Loucy (cell line): ENCODE data around the gene XAB2.

Source experiments
- EZH2phosphoT487 ChIP-seq: fragments of 200-600 bp; IDR thresholded peaks from 2 replicates; pipeline ENCODE4 v1.6.1; 2018; ENCODE audit warnings: antibody characterized with exemption, mild to moderate bottlenecking, moderate library complexity, borderline replicate concordance
- TF ChIP-seq, protein P1 (sequence below): fragments of 200-600 bp; sonication (generic); conservative IDR thresholded peaks from 2 replicates; pipeline ENCODE4 v1.5.1; 2014; ENCODE audit warnings: mild to moderate bottlenecking, antibody characterized with exemption, low read length

DNA sequence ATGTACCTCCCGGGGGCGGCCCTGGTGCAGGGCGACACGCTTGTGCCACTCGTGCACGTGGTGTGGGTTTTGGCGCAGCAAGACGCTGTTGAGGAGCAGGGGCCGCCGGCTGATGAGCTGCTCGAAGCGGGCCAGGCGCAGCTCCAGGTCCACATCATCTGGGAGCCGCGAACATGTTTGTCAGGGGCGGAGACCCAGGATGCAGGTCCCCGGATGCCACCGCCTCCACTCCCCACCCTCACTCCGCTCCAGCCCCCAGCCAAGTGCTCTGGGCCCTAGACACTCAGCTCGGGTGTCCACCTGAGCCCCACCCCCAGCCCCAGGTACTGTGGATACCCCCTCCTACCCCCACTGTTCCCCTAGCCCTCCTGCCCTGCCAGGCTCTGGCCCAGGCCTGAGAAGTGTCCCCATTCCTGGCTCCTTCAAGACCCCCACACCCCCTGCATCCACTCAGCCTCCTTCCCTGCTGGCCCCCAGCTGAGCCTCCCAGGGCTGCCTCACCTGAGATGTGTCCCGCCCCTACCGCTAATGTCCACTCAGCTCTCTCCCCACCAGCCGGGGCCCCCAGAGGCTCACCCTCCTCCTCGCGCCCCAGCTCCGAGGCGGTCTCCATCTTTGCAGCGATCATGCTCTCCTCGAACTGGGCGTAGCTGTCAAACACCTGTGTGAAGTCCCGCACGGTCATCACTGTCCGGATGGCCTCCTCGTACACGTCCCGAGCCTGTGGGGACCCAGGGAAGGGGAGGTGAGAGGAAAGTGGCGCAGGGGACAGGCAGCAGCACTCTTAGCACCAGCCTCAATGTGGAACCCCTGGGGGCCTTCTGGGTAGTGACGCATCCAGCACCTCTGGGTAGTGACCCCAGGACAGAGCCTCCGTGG is 5.4 kb downstream of the XAB2 start:
- TF ChIP-seq, protein P1, sequence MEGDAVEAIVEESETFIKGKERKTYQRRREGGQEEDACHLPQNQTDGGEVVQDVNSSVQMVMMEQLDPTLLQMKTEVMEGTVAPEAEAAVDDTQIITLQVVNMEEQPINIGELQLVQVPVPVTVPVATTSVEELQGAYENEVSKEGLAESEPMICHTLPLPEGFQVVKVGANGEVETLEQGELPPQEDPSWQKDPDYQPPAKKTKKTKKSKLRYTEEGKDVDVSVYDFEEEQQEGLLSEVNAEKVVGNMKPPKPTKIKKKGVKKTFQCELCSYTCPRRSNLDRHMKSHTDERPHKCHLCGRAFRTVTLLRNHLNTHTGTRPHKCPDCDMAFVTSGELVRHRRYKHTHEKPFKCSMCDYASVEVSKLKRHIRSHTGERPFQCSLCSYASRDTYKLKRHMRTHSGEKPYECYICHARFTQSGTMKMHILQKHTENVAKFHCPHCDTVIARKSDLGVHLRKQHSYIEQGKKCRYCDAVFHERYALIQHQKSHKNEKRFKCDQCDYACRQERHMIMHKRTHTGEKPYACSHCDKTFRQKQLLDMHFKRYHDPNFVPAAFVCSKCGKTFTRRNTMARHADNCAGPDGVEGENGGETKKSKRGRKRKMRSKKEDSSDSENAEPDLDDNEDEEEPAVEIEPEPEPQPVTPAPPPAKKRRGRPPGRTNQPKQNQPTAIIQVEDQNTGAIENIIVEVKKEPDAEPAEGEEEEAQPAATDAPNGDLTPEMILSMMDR = no peak
- no peak for TF ChIP-seq EZH2phosphoT487
